ENCODE data around the gene CSGALNACT2. TPM values are rescaled to one million over a fixed set of nuclear protein-coding genes. Genes with fewer than 3 reads are reported as not detected.
"Not testable (repeated sequence)": the region's sequence is repeated elsewhere in the genome, so short reads cannot be mapped to it uniquely, and the experiment has no call there.

CSGALNACT2 gene
- total RNA-seq, 2 donors from 2014 or later, result 31.6 to 36.3 TPM

DNA sequence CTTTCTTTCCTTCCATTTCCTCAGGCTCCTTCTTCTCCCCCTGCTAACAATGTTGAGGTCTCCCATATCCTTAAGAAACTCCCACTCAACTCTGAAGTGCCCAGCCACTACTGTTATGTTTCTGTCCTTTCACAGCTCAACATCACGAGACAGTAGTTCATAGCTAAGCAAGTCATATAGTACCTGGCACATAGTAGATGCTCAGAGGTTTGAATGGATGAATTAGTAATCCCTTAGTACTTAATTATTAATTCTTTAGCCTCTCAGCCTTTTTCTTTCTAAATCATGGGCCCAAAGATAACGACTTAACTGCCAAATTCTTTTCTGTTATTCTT is 22.6 kb downstream of the CSGALNACT2 start:
- H3K4me1 Mint-ChIP-seq, result peaks cover 30% of the 10 kb centered on the region
- peaks cover 50% of the 10 kb centered on the region for H3K36me3 Mint-ChIP-seq (ENCODE audit: low read depth)
- H3K27me3 Mint-ChIP-seq, result no peaks in the 10 kb centered on the region
- no peaks in the 10 kb centered on the region for H3K9me3 Mint-ChIP-seq
- H3K27ac Mint-ChIP-seq, result peak overlapping the region; percentile 97
- ATAC-seq (replicated peaks), result peak; percentile 89
- peak overlapping the region; percentile 65 for H3K4me3 Mint-ChIP-seq

DNA sequence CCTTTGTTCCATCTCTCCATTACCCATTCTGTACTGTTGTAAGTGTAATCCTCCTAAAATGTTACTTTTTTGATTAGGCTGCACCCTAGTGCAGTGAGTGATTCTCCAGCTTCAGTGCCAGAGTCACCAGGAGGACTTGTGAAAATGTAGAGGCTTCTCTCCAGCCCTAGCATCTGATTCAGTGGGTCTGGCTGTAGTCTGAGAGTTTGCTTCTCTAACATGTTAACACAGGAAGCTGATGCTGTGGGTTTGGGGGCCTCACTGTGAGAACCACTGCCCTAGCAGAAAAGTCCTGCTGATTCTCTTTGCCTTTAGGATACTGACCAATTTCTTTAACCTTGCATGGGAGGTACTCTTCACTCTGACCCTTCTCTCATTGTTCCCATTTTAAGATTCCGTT is 24.4 kb downstream of the CSGALNACT2 start:
- Mint-ChIP-seq H3K27me3 (no peaks in the 10 kb centered on the region), H3K27ac (peak overlapping the region; percentile 26)

DNA sequence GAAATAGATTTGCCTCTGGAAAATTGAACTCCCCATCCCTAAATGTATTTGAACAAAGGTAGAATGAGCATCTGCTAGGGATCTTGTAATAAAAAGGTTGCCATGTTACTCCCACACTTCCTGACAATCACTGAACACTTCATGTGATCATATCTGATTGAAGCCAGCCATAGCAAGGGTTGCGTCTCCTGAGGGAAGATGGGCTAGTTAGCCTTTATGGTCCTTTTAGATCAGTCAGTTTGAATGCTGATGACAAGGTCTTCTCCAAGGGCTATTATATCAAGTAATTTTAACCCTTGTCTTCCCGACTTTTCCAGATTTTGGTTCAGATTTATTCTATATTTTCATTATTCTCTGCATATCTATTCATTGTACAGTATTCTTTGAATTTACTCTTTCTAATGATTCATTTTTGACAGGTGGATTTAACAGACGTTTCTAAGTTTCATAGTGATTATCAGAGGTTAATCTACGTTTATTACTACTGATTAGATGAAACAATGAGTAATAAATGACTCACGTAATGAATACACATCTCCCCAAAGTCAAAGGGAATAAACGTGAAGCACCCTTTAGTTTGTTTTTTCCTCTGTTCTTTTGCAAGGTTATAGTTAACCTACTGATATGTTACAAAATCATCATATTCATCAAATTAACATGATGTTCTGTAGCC is 28.1 kb downstream of the CSGALNACT2 start:
- Mint-ChIP-seq H3K27me3 (no peaks in the 10 kb centered on the region), H3K4me3 (peak overlapping the region; percentile 19), H3K4me1 (peaks cover 20% of the 10 kb centered on the region), H3K9me3 (no peaks in the 10 kb centered on the region), H3K27ac (peak overlapping the region; percentile 48), H3K36me3 (ENCODE audit: low read depth) (peaks cover 84% of the 10 kb centered on the region)
- peak; percentile 62 for ATAC-seq (replicated peaks)

More for the DNA sequence above, 24.4 kb downstream of the CSGALNACT2 start:
- Mint-ChIP-seq H3K4me3 (no peak overlapping the region), H3K36me3 (ENCODE audit: low read depth) (peaks cover 62% of the 10 kb centered on the region), H3K4me1 (peaks cover 29% of the 10 kb centered on the region), H3K9me3 (no peaks in the 10 kb centered on the region)
- no peak for ATAC-seq (replicated peaks)

DNA sequence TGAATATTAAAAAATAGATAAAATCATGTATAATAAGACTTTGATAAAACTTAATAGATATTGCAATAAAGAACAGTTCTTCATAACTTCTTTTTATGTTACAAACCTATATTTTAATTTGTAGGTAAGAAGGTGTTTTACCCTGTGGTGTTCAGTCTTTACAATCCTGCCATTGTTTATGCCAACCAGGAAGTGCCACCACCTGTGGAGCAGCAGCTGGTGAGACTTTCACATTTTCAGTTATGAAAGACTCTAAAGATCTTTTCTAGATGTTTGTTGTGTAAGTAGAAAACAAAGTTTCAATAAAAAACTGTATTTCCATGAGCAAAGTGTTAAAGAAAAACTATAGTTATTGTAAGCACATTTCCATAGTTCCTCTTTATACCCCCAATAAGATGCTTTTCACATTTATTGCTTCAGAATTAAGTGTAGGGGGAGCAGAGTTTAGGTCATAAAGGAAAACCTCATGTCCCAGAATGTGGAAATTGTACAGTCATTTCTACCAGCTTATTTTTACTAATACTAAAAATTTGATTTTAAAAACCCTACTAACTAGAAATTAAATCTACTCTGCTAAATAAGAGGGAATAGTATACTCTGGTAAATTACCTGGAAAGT is 28.7 kb downstream of the CSGALNACT2 start:
- no peak for ATAC-seq (replicated peaks)
- Mint-ChIP-seq H3K9me3 (no peaks in the 10 kb centered on the region), H3K27me3 (no peaks in the 10 kb centered on the region), H3K4me1 (peaks cover 14% of the 10 kb centered on the region), H3K36me3 (ENCODE audit: low read depth) (peaks cover 84% of the 10 kb centered on the region), H3K4me3 (no peak overlapping the region), H3K27ac (peak overlapping the region; percentile 48)

DNA sequence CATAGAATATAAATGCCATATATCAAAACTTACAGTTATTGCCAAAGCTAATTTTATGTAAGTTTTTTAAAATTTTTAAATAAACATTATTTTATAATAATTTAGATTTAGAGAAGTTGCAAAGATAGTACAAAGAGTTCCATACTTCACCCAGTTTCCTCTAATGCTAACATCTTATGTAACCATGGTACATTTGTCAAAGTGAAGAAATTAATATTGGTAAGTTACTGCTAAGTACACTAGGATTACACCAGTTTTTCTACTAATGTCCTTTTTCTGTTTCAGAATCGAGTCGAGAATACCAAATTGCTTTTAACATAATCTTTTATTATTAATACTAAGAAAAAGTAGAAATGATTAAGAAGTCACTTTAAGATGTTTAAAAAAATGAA is 29.2 kb downstream of the CSGALNACT2 start:
- H3K36me3 Mint-ChIP-seq (ENCODE audit: low read depth), result peaks cover 84% of the 10 kb centered on the region
- H3K4me1 Mint-ChIP-seq, result peaks cover 13% of the 10 kb centered on the region
- H3K4me3 Mint-ChIP-seq, result no peak overlapping the region
- no peaks in the 10 kb centered on the region for H3K9me3 Mint-ChIP-seq
- no peaks in the 10 kb centered on the region for H3K27me3 Mint-ChIP-seq
- no peak for ATAC-seq (replicated peaks)
- H3K27ac Mint-ChIP-seq, result no peak overlapping the region

DNA sequence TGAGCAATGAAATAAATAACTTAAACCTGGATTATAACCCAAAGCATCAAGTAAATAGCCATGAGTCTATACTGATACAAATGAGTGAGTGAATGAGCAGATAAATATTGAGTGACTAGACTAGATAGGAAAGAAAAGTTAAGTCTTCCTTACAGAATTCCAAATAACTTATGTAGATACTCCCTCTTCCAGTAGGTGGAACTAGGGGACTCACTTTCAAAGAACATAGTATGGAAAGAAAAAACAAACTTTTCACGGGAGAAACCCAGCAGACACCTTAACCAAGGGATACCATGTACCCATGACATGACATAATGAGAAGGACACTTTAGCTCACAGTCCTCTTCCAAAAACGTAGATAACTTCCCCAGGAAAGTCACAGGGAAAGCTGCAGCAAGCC is 32.2 kb downstream of the CSGALNACT2 start:
- H3K4me3 Mint-ChIP-seq, result no peak overlapping the region
- peaks cover 86% of the 10 kb centered on the region for H3K36me3 Mint-ChIP-seq (ENCODE audit: low read depth)
- no peak overlapping the region for H3K27ac Mint-ChIP-seq
- no peak for ATAC-seq (replicated peaks)
- peaks cover 20% of the 10 kb centered on the region for H3K4me1 Mint-ChIP-seq
- no peaks in the 10 kb centered on the region for H3K27me3 Mint-ChIP-seq
- H3K9me3 Mint-ChIP-seq, result no peaks in the 10 kb centered on the region

DNA sequence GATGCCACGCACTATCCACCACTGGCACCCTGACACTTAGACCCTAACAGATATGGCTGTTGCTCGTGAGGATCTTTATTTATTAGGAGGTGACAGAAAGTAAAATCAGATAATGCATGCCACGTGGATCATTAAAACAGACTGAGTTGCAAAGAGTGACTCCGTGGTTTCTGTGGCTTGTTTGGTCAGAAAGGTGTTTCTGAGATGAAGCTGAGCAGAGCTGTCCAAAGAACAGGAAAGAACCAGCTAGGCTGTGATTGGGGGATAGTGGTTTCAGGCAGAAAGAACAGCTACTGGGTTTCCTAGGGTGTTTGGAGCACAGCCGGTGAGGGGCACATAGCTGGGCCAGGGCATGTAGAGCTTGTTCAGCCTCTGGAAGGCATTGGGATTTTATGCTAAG is 34.4 kb downstream of the CSGALNACT2 start:
- Mint-ChIP-seq H3K9me3 (no peaks in the 10 kb centered on the region), H3K4me1 (peaks cover 14% of the 10 kb centered on the region), H3K27ac (peak overlapping the region; percentile 51), H3K27me3 (no peaks in the 10 kb centered on the region), H3K36me3 (ENCODE audit: low read depth) (peaks cover 94% of the 10 kb centered on the region), H3K4me3 (no peak overlapping the region)
- peak; percentile 35 for ATAC-seq (replicated peaks)

DNA sequence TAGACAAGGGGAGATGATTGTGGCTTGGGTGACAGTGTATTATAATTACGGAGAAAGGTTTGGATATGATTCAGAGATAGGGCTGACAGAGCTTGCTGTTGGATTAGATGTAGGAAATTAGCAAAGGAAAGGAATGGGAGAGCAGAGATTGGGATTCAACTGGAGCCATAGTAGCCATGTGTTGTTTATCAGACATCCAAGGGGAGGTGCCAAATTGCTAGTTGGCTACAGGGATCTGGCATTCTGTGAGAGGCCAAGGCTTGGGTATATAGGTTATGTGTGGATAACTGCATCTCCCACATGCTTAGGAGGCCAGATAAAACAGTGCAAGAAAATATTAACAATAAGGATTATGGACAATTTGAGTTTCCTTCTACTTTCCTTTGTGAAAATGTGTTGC is 34.9 kb downstream of the CSGALNACT2 start:
- H3K27me3 Mint-ChIP-seq, result no peaks in the 10 kb centered on the region
- no peak for ATAC-seq (replicated peaks)
- H3K27ac Mint-ChIP-seq, result peak overlapping the region; percentile 51
- H3K36me3 Mint-ChIP-seq (ENCODE audit: low read depth), result peaks cover 98% of the 10 kb centered on the region
- H3K4me3 Mint-ChIP-seq, result no peak overlapping the region
- no peaks in the 10 kb centered on the region for H3K9me3 Mint-ChIP-seq
- peaks cover 14% of the 10 kb centered on the region for H3K4me1 Mint-ChIP-seq

DNA sequence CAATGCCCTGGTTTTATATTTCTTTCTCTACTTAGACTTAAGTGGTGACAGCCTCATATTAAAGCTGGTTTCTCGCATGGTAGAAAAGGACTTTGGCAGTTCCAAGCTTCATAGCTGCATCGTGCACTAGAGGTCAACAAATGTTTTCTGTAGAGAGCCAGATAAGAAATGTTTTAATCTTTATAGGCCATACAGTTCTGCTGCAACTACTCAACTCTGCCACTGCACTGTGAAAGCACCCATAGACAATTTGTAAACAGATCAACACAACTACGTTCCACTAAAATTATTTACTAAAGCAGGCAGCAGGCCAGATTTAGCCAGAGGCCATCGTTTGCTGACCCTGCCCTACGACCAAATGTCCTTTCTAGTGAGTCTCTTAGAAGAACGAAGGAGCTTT is 36.7 kb downstream of the CSGALNACT2 start:
- no peak for ATAC-seq (replicated peaks)
- Mint-ChIP-seq H3K27ac (no peak overlapping the region), H3K27me3 (no peaks in the 10 kb centered on the region), H3K36me3 (ENCODE audit: low read depth) (peaks cover 100% of the 10 kb centered on the region), H3K4me1 (peaks cover 14% of the 10 kb centered on the region), H3K4me3 (no peak overlapping the region), H3K9me3 (no peaks in the 10 kb centered on the region)

DNA sequence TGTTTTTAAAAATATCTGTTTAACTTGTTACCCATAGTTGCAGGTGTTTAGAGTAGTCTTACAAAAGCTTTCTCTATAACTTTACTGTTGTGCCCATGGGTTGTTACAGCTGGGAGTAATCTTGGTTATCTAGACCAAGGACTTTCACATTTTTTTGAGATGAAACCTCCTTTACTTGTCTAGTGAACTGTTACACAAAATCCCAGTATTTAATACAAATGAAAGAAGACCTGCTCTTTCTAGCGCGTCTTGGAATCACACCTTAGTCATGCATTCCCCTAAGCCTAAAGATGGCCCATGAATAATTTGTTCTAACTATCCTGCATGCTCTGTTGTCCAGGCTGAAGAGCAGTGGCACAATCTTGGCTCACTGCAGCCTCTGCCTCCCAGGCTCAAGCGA is 38.0 kb downstream of the CSGALNACT2 start:
- no peak overlapping the region for H3K27ac Mint-ChIP-seq
- peaks cover 14% of the 10 kb centered on the region for H3K4me1 Mint-ChIP-seq
- H3K4me3 Mint-ChIP-seq, result no peak overlapping the region
- H3K27me3 Mint-ChIP-seq, result no peaks in the 10 kb centered on the region
- ATAC-seq (replicated peaks), result no peak
- peaks cover 100% of the 10 kb centered on the region for H3K36me3 Mint-ChIP-seq (ENCODE audit: low read depth)
- H3K9me3 Mint-ChIP-seq, result no peaks in the 10 kb centered on the region

DNA sequence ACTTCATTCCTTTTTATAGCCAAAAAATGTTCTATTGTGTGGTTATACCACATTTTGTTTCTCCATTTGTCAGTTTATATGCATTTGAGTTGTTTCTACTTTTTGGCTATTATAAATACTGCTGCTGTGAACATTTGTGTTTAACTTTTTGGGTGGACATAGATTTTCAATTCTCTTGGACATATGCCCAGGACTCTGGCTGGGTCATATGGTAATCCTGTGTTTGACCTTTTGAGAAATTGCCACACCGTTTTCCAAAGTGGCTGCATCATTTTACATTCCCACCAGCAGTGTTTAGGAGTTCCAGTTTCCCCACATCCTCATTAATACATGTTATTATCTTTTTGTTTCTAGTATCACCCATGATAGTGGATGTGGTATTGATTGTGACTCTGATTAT is 39.4 kb downstream of the CSGALNACT2 start:
- no peak overlapping the region for H3K4me3 Mint-ChIP-seq
- H3K27me3 Mint-ChIP-seq, result no peaks in the 10 kb centered on the region
- peaks cover 97% of the 10 kb centered on the region for H3K36me3 Mint-ChIP-seq (ENCODE audit: low read depth)
- no peaks in the 10 kb centered on the region for H3K9me3 Mint-ChIP-seq
- no peak for ATAC-seq (replicated peaks)
- H3K4me1 Mint-ChIP-seq, result peaks cover 12% of the 10 kb centered on the region
- no peak overlapping the region for H3K27ac Mint-ChIP-seq

DNA sequence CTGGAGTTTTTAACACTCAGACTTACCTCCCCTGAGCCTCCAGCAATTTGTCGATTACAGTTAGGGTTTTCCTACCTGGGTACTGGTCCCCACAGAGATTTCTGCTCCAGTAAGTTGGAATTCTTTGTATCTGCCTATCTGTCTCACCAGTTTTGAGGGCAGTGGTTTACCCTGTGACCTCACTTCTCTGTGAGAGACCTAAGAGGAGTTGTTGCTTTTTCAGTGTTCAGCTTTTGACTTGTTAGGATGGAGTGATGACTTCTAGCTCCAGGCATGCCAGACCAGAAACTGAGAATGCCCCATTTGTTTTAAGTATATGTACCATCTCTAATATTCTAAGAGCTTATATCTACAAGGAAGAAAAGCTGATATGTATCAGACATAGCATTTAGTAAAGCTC is 42.9 kb downstream of the CSGALNACT2 start:
- Mint-ChIP-seq H3K4me1 (no peaks in the 10 kb centered on the region), H3K27ac (peak overlapping the region; percentile 25), H3K27me3 (no peaks in the 10 kb centered on the region), H3K36me3 (ENCODE audit: low read depth) (peaks cover 95% of the 10 kb centered on the region), H3K9me3 (no peaks in the 10 kb centered on the region), H3K4me3 (no peak overlapping the region)
- ATAC-seq (replicated peaks), result no peak

DNA sequence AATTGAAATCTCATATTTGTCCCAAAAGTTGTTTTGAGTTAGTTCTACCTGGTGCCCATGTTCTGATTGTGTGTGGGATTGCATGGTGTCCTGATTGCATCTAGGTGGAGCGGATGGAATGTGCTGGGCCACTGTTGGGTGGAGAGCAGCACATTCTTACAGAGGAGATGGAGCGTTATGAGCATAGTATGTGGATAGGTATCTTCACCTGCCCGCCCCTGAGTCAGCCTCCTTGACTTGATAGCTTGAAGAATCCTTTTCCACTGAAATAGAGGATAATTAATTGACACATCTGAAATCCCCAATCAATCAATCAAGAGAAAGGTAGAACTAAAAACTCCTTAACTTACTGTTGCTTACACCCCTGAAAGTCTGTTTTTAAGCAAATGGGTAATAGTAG is 45.5 kb downstream of the CSGALNACT2 start:
- Mint-ChIP-seq H3K36me3 (ENCODE audit: low read depth) (peaks cover 95% of the 10 kb centered on the region), H3K27ac (peak overlapping the region; percentile 10)
- H3K4me3 Mint-ChIP-seq, result not testable (repeated sequence)

DNA sequence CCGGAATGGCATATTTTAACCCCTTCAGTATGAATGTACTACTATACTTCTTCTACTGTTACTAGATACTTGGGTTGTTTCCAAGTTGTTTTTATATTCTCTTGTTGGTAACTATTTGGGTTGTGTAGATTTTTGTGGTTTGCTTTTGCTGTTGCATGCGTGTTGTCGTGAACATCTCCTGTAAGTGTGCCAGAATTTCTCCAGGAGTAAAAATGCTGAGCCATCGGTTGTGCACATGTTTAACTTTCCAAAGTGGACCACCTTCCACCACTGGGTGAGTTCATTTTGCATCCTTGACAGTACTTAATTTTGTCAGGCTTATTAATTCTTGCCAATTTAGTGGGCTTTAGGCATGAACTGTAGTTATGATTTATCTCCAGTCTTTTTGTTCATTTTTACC is 47.9 kb downstream of the CSGALNACT2 start:
- Mint-ChIP-seq H3K27ac (no peak overlapping the region), H3K36me3 (ENCODE audit: low read depth) (peaks cover 89% of the 10 kb centered on the region), H3K4me3 (no peak overlapping the region), H3K4me1 (no peaks in the 10 kb centered on the region), H3K9me3 (no peaks in the 10 kb centered on the region), H3K27me3 (no peaks in the 10 kb centered on the region)
- no peak for ATAC-seq (replicated peaks)

More for the DNA sequence above, 45.5 kb downstream of the CSGALNACT2 start:
- H3K4me1 Mint-ChIP-seq; ATAC-seq (replicated peaks); H3K27me3 Mint-ChIP-seq; H3K9me3 Mint-ChIP-seq: not testable (repeated sequence)

DNA sequence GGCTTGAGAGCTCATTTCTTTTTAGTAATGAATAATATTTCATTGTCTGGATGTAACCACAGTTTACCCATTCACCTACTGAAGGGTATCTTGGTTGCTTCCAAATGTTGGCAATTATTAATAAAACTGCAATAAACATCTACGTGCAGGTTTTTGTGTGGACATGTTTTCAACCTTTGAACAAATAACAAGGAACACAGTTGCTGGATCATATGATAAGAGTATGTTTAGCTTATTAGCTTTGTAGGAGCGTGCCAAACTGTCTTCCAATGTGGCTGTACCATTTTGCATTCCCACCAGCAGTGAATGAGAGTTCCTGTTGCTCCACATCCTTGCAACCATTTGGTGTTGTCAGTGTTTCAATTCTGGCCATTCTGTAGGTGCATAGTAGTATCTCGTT is 49.0 kb downstream of the CSGALNACT2 start:
- no peak overlapping the region for H3K27ac Mint-ChIP-seq
- H3K27me3 Mint-ChIP-seq, result no peaks in the 10 kb centered on the region
- H3K36me3 Mint-ChIP-seq (ENCODE audit: low read depth), result peaks cover 81% of the 10 kb centered on the region
- no peak overlapping the region for H3K4me3 Mint-ChIP-seq
- no peaks in the 10 kb centered on the region for H3K9me3 Mint-ChIP-seq
- ATAC-seq (replicated peaks), result no peak
- H3K4me1 Mint-ChIP-seq, result no peaks in the 10 kb centered on the region

Measured in activated T-helper 17 cell treated with anti-CD3 and anti-CD28 coated beads, Interleukin-2, amount 50 U/mL, for 72 hours (primary cell).